K562 (cell line): ENCODE results near the gene GPC1. TPM values are rescaled to one million over a fixed set of nuclear protein-coding genes. Genes with fewer than 3 reads are reported as not detected.

Experiments used
- ATAC-seq: fragments of 200-7000 bp; cut with Tn5 transposase; 3 replicates; pipeline ENCODE4 v1.9.1; 2020; ENCODE audit warnings: moderate library complexity
- BruUV-seq: library from RNA; stranded (reverse); fragments of 400-500 nt; replicated peaks from 2 replicates; lab custom pipeline; 2021; lab: Mats Ljungman, UMichigan
- CTCF ChIA-PET: fragments of 300-600 bp; formaldehyde crosslinking; extraction: SDS; loops from one replicate; lab custom pipeline; 2021; ENCODE audit warnings: low intra/inter-chr PET ratio; lab: Yijun Ruan, JAX
- POLR2A ChIA-PET: fragments of 300-600, 350-650 bp; sonication (Branson Sonifier 250); formaldehyde crosslinking; extraction: SDS; loops from one replicate; lab custom pipeline; 2021; ENCODE audit warnings: antibody characterized with exemption, inconsistent platforms; lab: Yijun Ruan, JAX
- DNase-seq, 4 experiments: peaks; one replicate each; pipeline versions ENCODE4 v3.0.0 to v3.0.0-alpha.2; 2011 to 2018; ENCODE audit warnings: low spot score in 3 of 4, mixed read lengths in 3 of 4; ENCODE audit errors: extremely low read depth in 1 of 4
- FAIRE-seq: peaks from 2 replicates; lab custom pipeline; 2011; peaks lifted over from hg19 to GRCh38; lab: Jason Lieb, UNC
- H2AFZ ChIP-seq: 2 replicates; pipeline ENCODE4 v1.6.0; 2011; ENCODE audit warnings: low read depth, low read length, control low read depth, inconsistent platforms
- H3K27ac ChIP-seq: fragments of 200-600 bp; 3 replicates; pipeline ENCODE4 v1.8.0; 2011; ENCODE audit warnings: low read depth, mild to moderate bottlenecking, control low read depth, inconsistent platforms, low read length, moderate library complexity, mixed read lengths; ENCODE audit errors: extremely low read depth
- H3K27me3 ChIP-seq, 2 experiments: fragments of 300-600 bp in 1 of 2; 2 replicates in 1 of 2; 3 replicates in 1 of 2; pipeline versions ENCODE4 v1.6.0 to v1.8.0; 2011; ENCODE audit warnings: inconsistent platforms in 2 of 2, low read length in 2 of 2, mild to moderate bottlenecking in 1 of 2, mixed read lengths in 1 of 2, moderate library complexity in 1 of 2; ENCODE audit not compliant: control insufficient read depth in 2 of 2, insufficient read depth in 2 of 2
- H3K36me3 ChIP-seq: fragments of 300-600 bp; 3 replicates; pipeline ENCODE4 v1.8.0; 2011; ENCODE audit warnings: mild to moderate bottlenecking, low read length, inconsistent platforms; ENCODE audit not compliant: control insufficient read depth, insufficient read depth
- H3K4me1 ChIP-seq, 2 experiments: fragments of 200-600 bp in 1 of 2; replicated peaks in 1 of 2; 2 replicates in 1 of 2; 3 replicates in 1 of 2; pipeline versions ENCODE4 v1.5.1 to v1.8.0; 2011; ENCODE audit warnings: inconsistent platforms in 2 of 2, low read length in 2 of 2, mild to moderate bottlenecking in 1 of 2, mixed read lengths in 1 of 2, moderate library complexity in 1 of 2; ENCODE audit not compliant: control insufficient read depth in 2 of 2, insufficient read depth in 2 of 2
- H3K4me2 ChIP-seq: 2 replicates; pipeline ENCODE4 v1.6.1; 2011; ENCODE audit warnings: low read length, control low read depth, inconsistent platforms, mixed read lengths; ENCODE audit not compliant: insufficient read depth
- H3K4me3 ChIP-seq: fragments of 200-600 bp; sonication (generic), shearing (Covaris generic); 2 replicates; pipeline ENCODE4 v1.5.1; 2016; ENCODE audit warnings: control low read depth, inconsistent platforms
- H3K79me2 ChIP-seq: fragments of 200-600 bp; 3 replicates; pipeline ENCODE4 v1.8.0; 2011; ENCODE audit warnings: low read length, inconsistent platforms; ENCODE audit not compliant: control insufficient read depth, insufficient read depth
- H3K9ac ChIP-seq, 2 experiments: 2 replicates each; pipeline versions ENCODE4 v1.6.0 to v1.6.1; 2011; ENCODE audit warnings: low read depth in 2 of 2, low read length in 2 of 2, control low read depth in 1 of 2, inconsistent platforms in 1 of 2, mild to moderate bottlenecking in 1 of 2, mixed read lengths in 1 of 2; ENCODE audit not compliant: insufficient read depth in 1 of 2
- H3K9me1 ChIP-seq: one replicate; pipeline ENCODE4 v1.6.0; 2011; ENCODE audit warnings: inconsistent platforms, mild to moderate bottlenecking, low read length, moderate library complexity; ENCODE audit not compliant: control insufficient read depth, insufficient read depth
- H3K9me3 ChIP-seq: replicated peaks from 2 replicates; pipeline ENCODE4 v1.5.1; 2011; ENCODE audit warnings: low read depth, low read length, inconsistent platforms; ENCODE audit not compliant: control insufficient read depth, insufficient read depth
- H4K20me1 ChIP-seq: replicated peaks from 2 replicates; pipeline ENCODE4 v1.6.1; 2011; ENCODE audit warnings: low read length, inconsistent platforms, mixed read lengths; ENCODE audit not compliant: control insufficient read depth, insufficient read depth
- RBM14 ChIP-seq: fragments of 200-400 bp; formaldehyde crosslinking; IDR thresholded peaks from 2 replicates; pipeline ENCODE4 v1.6.1; 2018; ENCODE audit warnings: low read depth, mild to moderate bottlenecking, low read length, moderate library complexity, borderline replicate concordance; ENCODE audit not compliant: insufficient read depth
- TOE1 ChIP-seq, 2 experiments: fragments of 450-650 bp in 1 of 2; sonication (generic) in 1 of 2; formaldehyde crosslinking in 1 of 2; IDR thresholded peaks; 2 replicates each; pipeline versions ENCODE4 v1.7.1 to v1.8.0; 2016 to 2022; ENCODE audit warnings: borderline replicate concordance in 2 of 2, mild to moderate bottlenecking in 2 of 2, antibody characterized with exemption in 1 of 2, inconsistent platforms in 1 of 2, low read depth in 1 of 2, missing genetic modification reagents in 1 of 2, moderate library complexity in 1 of 2
- ZNF398 ChIP-seq: fragments of 250-450 bp; sonication (Bioruptor Pico); IDR thresholded peaks from 2 replicates; pipeline ENCODE4 v1.8.0; 2021; ENCODE audit warnings: moderate library complexity, mild to moderate bottlenecking, inconsistent platforms
- WGBS: fragments of 100-300 bp; shearing (Covaris generic); methylation state at CpG from one replicate; pipeline ENCODE4 v1.1.6; 2016; ENCODE audit warnings: low coverage, mixed read lengths; ENCODE audit not compliant: insufficient coverage; ENCODE audit errors: missing lambda C conversion rate; 5-methylcytosine and 5-hydroxymethylcytosine counted together
- in situ Hi-C: fragments of 300-500 bp; cut with MboI; formaldehyde crosslinking; loops from 4 replicates; pipeline ENCODE4 v1.15.0; 2018; ENCODE audit warnings: inconsistent platforms, mixed read lengths
- intact Hi-C: fragments of 100-400 bp; cut with micrococcal nuclease; formaldehyde crosslinking; loops from 2 replicates; pipeline ENCODE4 v1.14.2; 2022
- polyA plus RNA-seq, 8 experiments: library from polyadenylated mRNA; depleted of rRNA in 4 of 8; stranded (reverse) in 5 of 8; unstranded in 3 of 8; fragments of >200 nt; fragmentation: Nextera tagmentation in 2 of 8; fragmentation: Illumina TruSeq in 1 of 8; extraction: Ambion mirVana in 2 of 8; extraction: Trizol in 1 of 8; gene quantifications; 2 replicates each; pipeline versions ENCODE4 v1.2.1 to v1.2.3, GENCODE V29; 2011 to 2014; ENCODE audit warnings: inconsistent platforms in 1 of 8, missing spikeins in 1 of 8
- total RNA-seq, 7 experiments: library from RNA; depleted of rRNA in 6 of 7; stranded (reverse); fragments of >200 nt in 6 of 7; fragmentation: Illumina TruSeq in 2 of 7; extraction: Trizol in 2 of 7; gene quantifications; 2 replicates each; pipeline versions ENCODE4 v1.2.1 to v1.2.3, GENCODE V29; 2011 to 2021; ENCODE audit warnings: low replicate concordance in 1 of 7

Gene GPC1
- total and polyA plus RNA-seq, 9 of the 15 experiments (the other 6 are each of a cell fraction or from before 2014, with no cell fraction given) = 0.07 to 0.82 (median 0.14) TPM; not detected in 3

GRCh38 chr2:240397542-240397916 is 37.9 kb upstream of the GPC1 start:
- peaks cover 0 to 64% of the 10 kb centered on the region in 2 experiments; a peak in 2 of 5 replicates for H3K27me3 ChIP-seq
- no peak overlapping the region for H2AFZ ChIP-seq
- in situ Hi-C loops = no loop called here
- no peak overlapping the region for H3K9ac ChIP-seq
- no peak overlapping the region for H3K4me2 ChIP-seq
- no peak overlapping the region for H3K4me3 ChIP-seq
- H3K27ac ChIP-seq = no peak overlapping the region
- TF ChIP-seq ZNF398 (CRISPR knock-in tag) (no peak), TOE1 (IDR thresholded peaks at IDR 0.05; ENCODE audit: borderline replicate concordance) (no peak), TOE1 (CRISPR knock-in tag; IDR thresholded peaks at IDR 0.05; ENCODE audit: borderline replicate concordance, low read depth) (no peak), RBM14 (no peak)
- no peaks in the 10 kb centered on the region for H3K9me3 ChIP-seq
- DNase-seq (no peak), ATAC-seq (no peak), FAIRE-seq (no peak)
- H3K36me3 ChIP-seq = no peaks in the 10 kb centered on the region
- CTCF ChIA-PET = no interaction called here
- BruUV-seq = no TSS peak
- POLR2A ChIA-PET = no interaction called here
- no peaks in the 10 kb centered on the region for H3K79me2 ChIP-seq
- no peaks in the 10 kb centered on the region; a peak in 1 of 5 replicates for H3K4me1 ChIP-seq
- no peaks in the 10 kb centered on the region; the same call in 1 of the 2 replicates for H4K20me1 ChIP-seq
- intact Hi-C loops = no loop called here
- H3K9me1 ChIP-seq = no peaks in the 10 kb centered on the region
- WGBS = 0% methylated on average over 6 of the region's 9 CpGs
